Measurements from ENCODE around the gene CD276. TPM values are rescaled to one million over a fixed set of nuclear protein-coding genes. Genes with fewer than 3 reads are reported as not detected.

CD276 gene
- total RNA-seq, 1 experiment from 2014 or later = 133 TPM

GRCh38 chr15:73696641-73697001, 12.4 kb downstream of the CD276 start:
- H3K27ac ChIP-seq (ENCODE audit: insufficient read length, low read depth, low read length) = no peak overlapping the region
- H3T11ph ChIP-seq (ENCODE audit: low read length) = no peak overlapping the region
- no peaks in the 10 kb centered on the region for H3K27me3 Mint-ChIP-seq (ENCODE audit: low read depth)
- peaks cover 13% of the 10 kb centered on the region; the same call in 1 of the 2 replicates for H3K79me2 ChIP-seq (ENCODE audit: insufficient read depth, low read length)
- H3K56ac ChIP-seq (ENCODE audit: insufficient read length, low read depth, low read length) = no peak overlapping the region
- no peak overlapping the region for H2BK15ac ChIP-seq (ENCODE audit: low read depth, low read length)
- H2BK12ac ChIP-seq (ENCODE audit: insufficient read length, low read depth, low read length) = no peak overlapping the region
- H3K4ac ChIP-seq (ENCODE audit: low read depth, low read length) = no peak overlapping the region
- DNase-seq = no peak
- H4K91ac ChIP-seq (ENCODE audit: insufficient read length, low read depth, low read length) = no peak overlapping the region
- no peak overlapping the region for H3K9ac ChIP-seq (ENCODE audit: extremely low read depth, insufficient read length, low read length)
- no peaks in the 10 kb centered on the region for H4K20me1 ChIP-seq (ENCODE audit: control insufficient read depth, insufficient read depth, insufficient read length)
- no peaks in the 10 kb centered on the region for H3K9me3 ChIP-seq (ENCODE audit: control insufficient read depth, low read depth, low read length)
- no peak overlapping the region for H2BK20ac ChIP-seq (ENCODE audit: low read depth, low read length, poor library complexity, severe bottlenecking)
- peaks cover 42 to 44% of the 10 kb centered on the region in 2 experiments for H3K4me1 Mint-ChIP-seq
- peaks cover 13% of the 10 kb centered on the region for H3K79me1 ChIP-seq (ENCODE audit: insufficient read depth, low read depth, low read length, poor library complexity, severe bottlenecking)
- no CpG with 5 or more reads among the region's 1 CpG for WGBS (ENCODE audit: extremely low coverage, insufficient read length, low lambda C conversion rate)
- H4K5ac ChIP-seq (ENCODE audit: insufficient read length, low read depth, low read length) = no peak overlapping the region
- H3K23ac ChIP-seq (ENCODE audit: insufficient read length, low read depth, low read length) = no peak overlapping the region
- H3K9me3 Mint-ChIP-seq = no peaks in the 10 kb centered on the region
- no peak overlapping the region for H4K8ac ChIP-seq (replicated peaks; ENCODE audit: insufficient read length, low read depth, low read length)
- no peak overlapping the region for H2AFZ ChIP-seq (ENCODE audit: low read length)
- H3K27ac Mint-ChIP-seq = peak overlapping the region; percentile 26 to 92 (median 61); a peak in 6 of 7 replicates
- no peak overlapping the region for H2BK5ac ChIP-seq (ENCODE audit: insufficient read length, low read length)
- H3K27me3 ChIP-seq (ENCODE audit: insufficient read depth, low read length) = no peaks in the 10 kb centered on the region
- H3K23me2 ChIP-seq (ENCODE audit: insufficient read length, low read depth, low read length, poor library complexity, severe bottlenecking) = no peaks in the 10 kb centered on the region
- TF ChIP-seq CTCF (conservative IDR thresholded peaks at IDR 0.05) = no peak
- no peak overlapping the region; the same call in 1 of the 2 replicates for H3K14ac ChIP-seq (ENCODE audit: insufficient read depth, low read length)
- peaks cover 4 to 10% (median 7%) of the 10 kb centered on the region in 3 experiments; a peak in 6 of 7 replicates for H3K36me3 Mint-ChIP-seq (ENCODE audit: insufficient read depth in 1 of 3, low read depth in 3 of 3)
- H2BK120ac ChIP-seq (ENCODE audit: low read depth, low read length, poor library complexity, severe bottlenecking) = no peak overlapping the region
- no peak overlapping the region for H2AK5ac ChIP-seq (ENCODE audit: insufficient read length, low read length)
- peak overlapping the region in 1 of 2 experiments; percentile 43; a peak in 2 of 5 replicates for H3K4me3 Mint-ChIP-seq
- no peak overlapping the region for H3K18ac ChIP-seq (ENCODE audit: insufficient read length, low read depth, low read length)
- no peak overlapping the region for H3K4me2 ChIP-seq (ENCODE audit: insufficient read depth, insufficient read length, low read length)
- peaks cover 4% of the 10 kb centered on the region; the same call in 1 of the 2 replicates for H3K4me1 ChIP-seq (ENCODE audit: insufficient read depth, low read length)
